Panc1 (cell line): Measurements from ENCODE around the gene DYNLRB1. TPM values are rescaled to one million over a fixed set of nuclear protein-coding genes. Genes with fewer than 3 reads are reported as not detected.

Experiments
- ATAC-seq: fragments of 200-7000 bp; cut with Tn5 transposase; 2 replicates; pipeline ENCODE4 v1.9.1; 2020; ENCODE audit warnings: mild to moderate bottlenecking, moderate library complexity
- BruUV-seq: library from RNA; stranded (reverse); fragments of 400-500 nt; replicated peaks from 2 replicates; lab custom pipeline; 2021; lab: Mats Ljungman, UMichigan
- CTCF ChIA-PET: fragments of 300-600 bp; sonication (Branson Sonifier 250); formaldehyde crosslinking; loops from one replicate; lab custom pipeline; 2022; ENCODE audit warnings: antibody characterized with exemption; lab: Charles Lee
- POLR2A ChIA-PET: fragments of 300-600 bp; sonication (Branson Sonifier 250); formaldehyde crosslinking; loops from one replicate; lab custom pipeline; 2022; ENCODE audit warnings: antibody characterized with exemption; lab: Charles Lee
- DNase-seq: peaks from one replicate; pipeline ENCODE4 v3.0.0-alpha.2; 2010; ENCODE audit warnings: low read depth, low spot score
- H3K27ac ChIP-seq: 2 replicates; pipeline ENCODE4 v1.5.1; 2011; ENCODE audit warnings: mild to moderate bottlenecking, low read length, inconsistent platforms
- H3K27me3 ChIP-seq: fragments of 200-500 bp; sonication (Bioruptor generic); 2 replicates; pipeline ENCODE4 v1.6.0; 2014; ENCODE audit warnings: low read length, inconsistent platforms; ENCODE audit not compliant: control insufficient read depth, insufficient read depth
- H3K36me3 ChIP-seq: fragments of 200-500 bp; sonication (Bioruptor generic); 2 replicates; pipeline ENCODE4 v1.5.1; 2014; ENCODE audit warnings: inconsistent platforms, mild to moderate bottlenecking, low read length, moderate library complexity; ENCODE audit not compliant: control insufficient read depth, insufficient read depth
- H3K4me1 ChIP-seq: 2 replicates; pipeline ENCODE4 v1.5.1; 2011; ENCODE audit warnings: inconsistent platforms, mild to moderate bottlenecking, low read length, moderate library complexity; ENCODE audit not compliant: control insufficient read depth, insufficient read depth
- H3K4me3 ChIP-seq, 2 experiments: 2 replicates each; pipeline ENCODE4 v1.5.1; 2011 to 2012; ENCODE audit warnings: low read depth in 2 of 2, low read length in 2 of 2, mild to moderate bottlenecking in 2 of 2, inconsistent platforms in 1 of 2, moderate library complexity in 1 of 2
- H3K9me3 ChIP-seq: fragments of 200-500 bp; sonication (Bioruptor generic); 2 replicates; pipeline ENCODE4 v1.5.1; 2014; ENCODE audit warnings: low read depth, mild to moderate bottlenecking, inconsistent platforms, low read length, moderate library complexity; ENCODE audit not compliant: control insufficient read depth, insufficient read depth
- POLR2AphosphoS5 ChIP-seq: IDR thresholded peaks from 2 replicates; pipeline ENCODE4 v1.6.1; 2012; ENCODE audit warnings: mild to moderate bottlenecking, low read depth, low read length, moderate library complexity
- REST ChIP-seq, 2 experiments: IDR thresholded peaks; 2 replicates each; pipeline ENCODE4 v1.6.1; 2011 to 2012; ENCODE audit warnings: low read depth in 2 of 2, control low read depth in 1 of 2, low read length in 1 of 2, mild to moderate bottlenecking in 1 of 2, moderate library complexity in 1 of 2; ENCODE audit not compliant: insufficient read depth in 1 of 2
- SIN3A ChIP-seq: IDR thresholded peaks from 2 replicates; pipeline ENCODE4 v1.6.1; 2012; ENCODE audit warnings: low read depth, mild to moderate bottlenecking, low read length, moderate library complexity, borderline replicate concordance; ENCODE audit not compliant: insufficient read depth
- TCF7L2 ChIP-seq: IDR thresholded peaks from 2 replicates; pipeline ENCODE4 v1.6.1; 2011; ENCODE audit warnings: mild to moderate bottlenecking, low read depth, low read length, inconsistent platforms
- in situ Hi-C: cut with HindIII; loops from 2 replicates; pipeline ENCODE4 v1.10.0; 2016; ENCODE audit warnings: low sequenced_read_pairs, low pct_unique_long_range_greater_than_20kb
- intact Hi-C: fragments of 100-400 bp; cut with micrococcal nuclease; formaldehyde crosslinking; loops from one replicate; pipeline ENCODE4 v1.10.0; 2022; ENCODE audit not compliant: unreplicated experiment
- total RNA-seq: library from RNA; stranded (reverse); gene quantifications from one replicate; pipeline ENCODE4 v1.2.1, GENCODE V29; 2021; ENCODE audit not compliant: unreplicated experiment
- TF ChIP-seq, protein P1 (sequence below): fragments of 450-650 bp; IDR thresholded peaks from 2 replicates; pipeline ENCODE4 v1.5.1; 2017; ENCODE audit warnings: mild to moderate bottlenecking

The DYNLRB1 gene
- total RNA-seq, 1 experiment from 2014 or later: 155 TPM

DNA sequence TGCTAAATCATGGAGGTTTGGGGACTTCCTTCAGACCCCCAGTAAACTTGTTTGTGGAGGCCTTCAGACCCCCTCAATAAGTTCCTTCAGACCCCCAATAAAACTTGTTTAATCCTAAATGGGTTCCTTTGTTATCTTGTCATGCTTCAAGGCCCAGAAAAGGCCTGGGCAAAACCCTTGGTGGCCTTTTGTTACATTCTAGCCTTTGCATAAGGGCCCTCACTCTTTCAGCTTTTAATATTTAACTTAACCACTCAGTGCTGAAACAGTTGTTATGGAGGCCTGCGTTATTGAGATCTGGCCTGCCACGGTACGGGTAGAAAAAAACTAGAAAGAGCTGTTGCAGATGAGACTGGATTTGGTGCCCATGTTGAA lies 4.3 kb upstream of the DYNLRB1 start:
- Histone ChIP-seq H3K9me3 (no peaks in the 10 kb centered on the region), H3K4me1 (peaks cover 6% of the 10 kb centered on the region), H3K36me3 (peaks cover 14% of the 10 kb centered on the region), H3K4me3 (no peak overlapping the region), H3K27ac (no peak overlapping the region), H3K27me3 (no peaks in the 10 kb centered on the region)
- TF ChIP-seq SIN3A (no peak), POLR2AphosphoS5 (no peak), REST (IDR thresholded peaks at IDR 0.05; ENCODE audit: insufficient read depth in 1 of 2, low read depth in 2 of 2, low read length in 1 of 2) (no peak), TCF7L2 (no peak)
- TF ChIP-seq, protein P1, sequence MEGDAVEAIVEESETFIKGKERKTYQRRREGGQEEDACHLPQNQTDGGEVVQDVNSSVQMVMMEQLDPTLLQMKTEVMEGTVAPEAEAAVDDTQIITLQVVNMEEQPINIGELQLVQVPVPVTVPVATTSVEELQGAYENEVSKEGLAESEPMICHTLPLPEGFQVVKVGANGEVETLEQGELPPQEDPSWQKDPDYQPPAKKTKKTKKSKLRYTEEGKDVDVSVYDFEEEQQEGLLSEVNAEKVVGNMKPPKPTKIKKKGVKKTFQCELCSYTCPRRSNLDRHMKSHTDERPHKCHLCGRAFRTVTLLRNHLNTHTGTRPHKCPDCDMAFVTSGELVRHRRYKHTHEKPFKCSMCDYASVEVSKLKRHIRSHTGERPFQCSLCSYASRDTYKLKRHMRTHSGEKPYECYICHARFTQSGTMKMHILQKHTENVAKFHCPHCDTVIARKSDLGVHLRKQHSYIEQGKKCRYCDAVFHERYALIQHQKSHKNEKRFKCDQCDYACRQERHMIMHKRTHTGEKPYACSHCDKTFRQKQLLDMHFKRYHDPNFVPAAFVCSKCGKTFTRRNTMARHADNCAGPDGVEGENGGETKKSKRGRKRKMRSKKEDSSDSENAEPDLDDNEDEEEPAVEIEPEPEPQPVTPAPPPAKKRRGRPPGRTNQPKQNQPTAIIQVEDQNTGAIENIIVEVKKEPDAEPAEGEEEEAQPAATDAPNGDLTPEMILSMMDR: no peak
- no TSS peak for BruUV-seq
- ChIA-PET CTCF (interaction anchor here (0.5 kb wide), 1 partner anchor 80 kb away, joined by 6 read pairs; no protein-coding TSS in a partner anchor), POLR2A (interaction anchor here (0.6 kb wide), 1 partner anchor 188 kb away, joined by 4 read pairs; no protein-coding TSS in a partner anchor)
- intact Hi-C loops (no loop called here), in situ Hi-C loops (no loop called here)
- DNase-seq (no peak), ATAC-seq (no peak)

DNA sequence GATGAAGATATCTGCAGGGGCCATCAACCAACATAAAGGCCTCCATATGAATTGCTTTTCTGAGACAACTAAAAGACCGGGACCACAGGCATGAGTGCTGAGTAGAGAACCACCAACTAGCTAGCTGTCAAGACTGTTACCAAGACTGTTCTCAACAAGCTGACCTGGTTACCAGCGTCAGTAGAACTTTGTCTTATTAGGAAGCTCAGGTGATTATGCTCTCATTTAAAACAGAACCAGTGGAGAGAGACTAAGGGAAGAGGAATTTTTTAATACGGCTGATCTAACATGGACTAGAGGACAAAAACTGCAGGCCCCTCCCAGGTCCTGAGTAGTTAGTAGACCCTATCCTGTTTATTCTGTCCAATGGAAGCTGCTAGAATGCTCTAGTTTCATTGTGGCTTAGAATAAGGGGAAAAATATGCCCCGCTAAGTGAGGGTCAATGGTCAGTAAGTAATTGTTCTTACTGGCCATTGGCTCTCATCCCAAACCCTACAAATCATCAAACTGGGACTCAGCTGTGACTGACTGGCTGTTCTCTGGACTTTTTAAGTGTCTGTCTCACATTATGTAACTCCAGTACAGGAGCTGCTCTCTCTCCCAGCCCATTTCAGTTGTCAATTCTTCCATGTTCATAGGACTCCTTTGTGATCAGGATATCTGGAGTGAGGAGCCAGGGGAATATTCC lies 3.8 kb upstream of the DYNLRB1 start:
- Histone ChIP-seq H3K27me3 (no peaks in the 10 kb centered on the region), H3K36me3 (peaks cover 13% of the 10 kb centered on the region), H3K4me1 (peaks cover 6% of the 10 kb centered on the region), H3K4me3 (no peak overlapping the region), H3K27ac (no peak overlapping the region), H3K9me3 (no peaks in the 10 kb centered on the region)
- ChIA-PET CTCF (interaction anchor here (0.5 kb wide), 1 partner anchor 81 kb away, joined by 6 read pairs; no protein-coding TSS in a partner anchor), POLR2A (interaction anchor here (0.6 kb wide), 1 partner anchor 189 kb away, joined by 4 read pairs; no protein-coding TSS in a partner anchor)
- DNase-seq (no peak), ATAC-seq (no peak)
- BruUV-seq: no TSS peak
- in situ Hi-C loops: no loop called here
- TF ChIP-seq TCF7L2 (no peak), SIN3A (no peak), POLR2AphosphoS5 (no peak), REST (IDR thresholded peaks at IDR 0.05; ENCODE audit: insufficient read depth in 1 of 2, low read depth in 2 of 2, low read length in 1 of 2) (no peak)
- TF ChIP-seq, protein P1: no peak
- intact Hi-C loops: no loop called here
